CD4-positive, alpha-beta memory T cell (primary cell): ENCODE measurements around the gene SEC62. TPM values are rescaled to one million over a fixed set of nuclear protein-coding genes. Genes with fewer than 3 reads are reported as not detected.

Source experiments
- CTCF ChIA-PET: fragments of 350-600 bp; sonication (Branson Sonifier 250); formaldehyde crosslinking; loops from one replicate; lab custom pipeline; 2021; ENCODE audit warnings: inconsistent platforms; ENCODE audit not compliant: partially characterized antibody; lab: Charles Lee
- POLR2A ChIA-PET: fragments of 350-600 bp; sonication (Branson Sonifier 250); formaldehyde crosslinking; loops from one replicate; lab custom pipeline; 2021; ENCODE audit not compliant: partially characterized antibody; lab: Charles Lee
- DNase-seq, 5 donors: peaks; one replicate each; pipeline versions ENCODE4 v3.0.0 to v3.0.0-alpha.2; 2020 to 2022; ENCODE audit warnings: mixed read lengths in 1 of 5
- H3K27ac ChIP-seq: one replicate; pipeline ENCODE4 v1.7.0; 2013; ENCODE audit warnings: low read depth, low read length
- H3K27me3 ChIP-seq: 2 replicates; pipeline ENCODE4 v1.7.0; 2013; ENCODE audit warnings: mild to moderate bottlenecking, low read length, moderate library complexity; ENCODE audit not compliant: insufficient read depth
- H3K36me3 ChIP-seq: 2 replicates; pipeline ENCODE4 v1.7.0; 2013; ENCODE audit warnings: mild to moderate bottlenecking, low read length, moderate library complexity; ENCODE audit not compliant: insufficient read depth
- H3K4me1 ChIP-seq: 2 replicates; pipeline ENCODE4 v1.7.0; 2013; ENCODE audit warnings: mild to moderate bottlenecking, low read length, moderate library complexity; ENCODE audit not compliant: insufficient read depth
- H3K4me3 ChIP-seq, 2 donors: one replicate each; pipeline ENCODE4 v1.7.0; 2013; ENCODE audit warnings: low read length in 2 of 2, mild to moderate bottlenecking in 1 of 2
- H3K9me3 ChIP-seq, 2 donors: one replicate each; pipeline ENCODE4 v1.7.0; 2013; ENCODE audit warnings: low read length in 2 of 2, control low read depth in 1 of 2; ENCODE audit not compliant: control insufficient read depth in 1 of 2
- H3K27ac Mint-ChIP-seq, 7 donors: one replicate each; pipeline ENCODE4 v1.8.0; 2020 to 2021; ENCODE audit warnings: mixed read lengths in 7 of 7, mild to moderate bottlenecking in 6 of 7, inconsistent platforms in 3 of 7, moderate library complexity in 3 of 7
- H3K27me3 Mint-ChIP-seq, 2 donors: one replicate each; pipeline ENCODE4 v1.8.0; 2020 to 2021; ENCODE audit warnings: mixed read lengths in 2 of 2
- H3K36me3 Mint-ChIP-seq, 2 donors: one replicate each; pipeline ENCODE4 v1.8.0; 2020 to 2021; ENCODE audit warnings: mixed read lengths in 2 of 2, inconsistent platforms in 1 of 2, mild to moderate bottlenecking in 1 of 2
- H3K4me1 Mint-ChIP-seq, 4 donors: one replicate each; pipeline ENCODE4 v1.8.0; 2020 to 2021; ENCODE audit warnings: mixed read lengths in 4 of 4, mild to moderate bottlenecking in 1 of 4
- H3K4me3 Mint-ChIP-seq, 8 donors: one replicate each; pipeline ENCODE4 v1.8.0; 2020 to 2021; ENCODE audit warnings: mixed read lengths in 8 of 8, mild to moderate bottlenecking in 7 of 8, moderate library complexity in 6 of 8, inconsistent platforms in 3 of 8
- H3K9me3 Mint-ChIP-seq, 8 donors: one replicate each; pipeline ENCODE4 v1.8.0; 2020 to 2021; ENCODE audit warnings: mixed read lengths in 8 of 8, mild to moderate bottlenecking in 5 of 8, inconsistent platforms in 3 of 8, moderate library complexity in 1 of 8
- intact Hi-C: fragments of 100-400 bp; cut with micrococcal nuclease; formaldehyde crosslinking; loops from one replicate; pipeline ENCODE4 v1.15.1; 2023
- polyA plus RNA-seq, 2 donors: library from polyadenylated mRNA; unstranded; fragments of 300-500 nt; fragmentation: Illumina TruSeq; gene quantifications; one replicate each; pipeline ENCODE4 v1.2.3, GENCODE V29; 2021
- total RNA-seq, 2 experiments: library from RNA; stranded (reverse); gene quantifications; one replicate each; pipeline ENCODE4 v1.2.3, GENCODE V29; 2021

Gene SEC62
- total and polyA plus RNA-seq, 4 experiments from 2014 or later = 127 to 180 (median 144) TPM

DNA sequence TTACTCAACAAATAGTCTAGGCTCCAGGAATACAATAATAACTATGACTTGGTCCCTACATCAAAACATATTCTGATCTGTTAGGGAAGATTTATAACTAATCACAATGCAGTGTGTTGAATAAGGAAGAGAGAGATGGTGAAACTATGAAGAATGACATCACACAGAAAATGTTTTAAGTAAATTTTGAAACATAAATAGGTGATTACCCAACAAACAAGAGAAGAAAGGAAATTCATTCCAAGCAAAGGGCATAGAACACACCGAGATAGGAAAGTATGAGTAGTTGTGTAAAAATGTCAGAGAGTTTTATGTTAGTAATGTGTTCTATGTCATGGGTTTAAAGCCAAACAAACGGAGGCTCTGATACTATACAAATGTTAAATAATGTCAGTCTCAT, 13.4 kb downstream of the SEC62 start:
- ChIA-PET CTCF (no interaction called here), POLR2A (interaction anchor here (4.3 kb wide), 1 partner anchor 13 kb away, joined by 30 read pairs; the partner anchor contains the start of gene SEC62)
- no peaks in the 10 kb centered on the region for H3K27me3 ChIP-seq
- Mint-ChIP-seq H3K4me1 (peaks cover 0 to 5% (median 5%) of the 10 kb centered on the region in 4 donors), H3K27me3 (no peaks in the 10 kb centered on the region), H3K27ac (peak overlapping the region in 2 of 7 donors; percentile 10 to 75), H3K9me3 (no peaks in the 10 kb centered on the region), H3K4me3 (no peak overlapping the region), H3K36me3 (peaks cover 56 to 72% of the 10 kb centered on the region in 2 donors)
- H3K9me3 ChIP-seq = no peaks in the 10 kb centered on the region
- H3K27ac ChIP-seq = no peak overlapping the region
- H3K36me3 ChIP-seq = peaks cover 68% of the 10 kb centered on the region
- intact Hi-C loops = no loop called here
- no peak for DNase-seq
- no peak overlapping the region for H3K4me3 ChIP-seq
- no peaks in the 10 kb centered on the region for H3K4me1 ChIP-seq

DNA sequence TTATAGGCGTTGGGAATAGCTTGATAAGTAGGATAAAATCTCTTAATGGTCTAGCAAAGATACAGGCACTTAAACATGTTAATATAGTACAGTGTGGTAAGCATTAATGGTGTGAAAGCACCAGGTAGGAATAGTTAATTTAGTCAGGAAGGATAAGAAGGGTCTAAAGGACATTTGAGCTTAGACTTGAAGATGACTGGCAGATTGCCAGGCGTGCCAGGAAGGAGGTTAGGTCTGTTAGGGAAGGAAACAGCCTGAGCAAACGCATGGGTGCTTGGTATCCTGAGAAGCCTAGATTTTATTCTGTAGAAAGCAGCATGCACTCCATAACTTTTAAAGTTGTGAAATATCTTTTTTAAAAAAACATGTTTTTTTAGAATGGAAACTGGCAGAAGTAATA, 17.7 kb downstream of the SEC62 start:
- Histone ChIP-seq H3K4me3 (no peak overlapping the region), H3K9me3 (no peaks in the 10 kb centered on the region), H3K27ac (no peak overlapping the region), H3K4me1 (no peaks in the 10 kb centered on the region), H3K27me3 (no peaks in the 10 kb centered on the region), H3K36me3 (peaks cover 70% of the 10 kb centered on the region)
- intact Hi-C loops = no loop called here
- CTCF ChIA-PET = no interaction called here
- POLR2A ChIA-PET = interaction anchor here (1.0 to 1.5 kb wide), 3 partner anchors 17 to 221 kb away, joined by 3 to 5 read pairs (median 4); no protein-coding TSS in a partner anchor
- DNase-seq = no peak
- H3K36me3 Mint-ChIP-seq = peaks cover 58 to 81% of the 10 kb centered on the region in 2 donors
- H3K27ac Mint-ChIP-seq = peak overlapping the region in 2 of 7 donors; percentile 13 to 62
- H3K27me3 Mint-ChIP-seq = no peaks in the 10 kb centered on the region
- H3K4me1 Mint-ChIP-seq = peaks cover 0 to 5% (median 3%) of the 10 kb centered on the region in 4 donors
- no peaks in the 10 kb centered on the region for H3K9me3 Mint-ChIP-seq
- no peak overlapping the region for H3K4me3 Mint-ChIP-seq

DNA sequence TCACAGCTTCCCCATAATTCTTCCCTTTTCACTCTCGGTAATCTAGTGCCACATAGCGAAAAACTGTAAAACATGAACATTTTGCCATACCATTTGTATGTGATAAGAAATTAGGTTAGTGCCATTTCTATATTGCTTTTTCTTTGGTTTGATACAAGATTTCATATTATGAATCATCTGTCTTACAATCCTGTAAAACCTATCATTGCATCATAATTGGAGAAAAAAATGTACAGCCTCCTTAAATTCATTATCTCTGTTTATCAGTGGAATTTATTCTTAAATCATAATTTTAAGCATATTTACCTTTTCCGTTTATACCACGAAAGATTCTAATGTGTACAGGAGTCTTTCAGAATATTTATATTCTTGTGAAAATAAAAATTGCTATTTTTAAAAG, 23.8 kb downstream of the SEC62 start:
- peak overlapping the region in 1 of 7 donors; percentile 31 for H3K27ac Mint-ChIP-seq
- no peak for DNase-seq
- no peak overlapping the region for H3K27ac ChIP-seq
- no peaks in the 10 kb centered on the region for H3K9me3 Mint-ChIP-seq
- no peaks in the 10 kb centered on the region for H3K27me3 Mint-ChIP-seq
- peaks cover 31% of the 10 kb centered on the region for H3K36me3 ChIP-seq
- intact Hi-C loops = no loop called here
- no peak overlapping the region for H3K4me3 Mint-ChIP-seq
- H3K27me3 ChIP-seq = no peaks in the 10 kb centered on the region
- H3K4me3 ChIP-seq = no peak overlapping the region
- H3K36me3 Mint-ChIP-seq = peaks cover 26 to 64% of the 10 kb centered on the region in 2 donors
- H3K9me3 ChIP-seq = no peaks in the 10 kb centered on the region
- H3K4me1 ChIP-seq = no peaks in the 10 kb centered on the region
- ChIA-PET CTCF (no interaction called here), POLR2A (interaction anchor here (0.6 to 0.9 kb wide), 2 partner anchors 24 to 49 kb away, joined by 3 read pairs; partner anchors contain the start of gene SEC62)
- peaks cover 0 to 1% (median 0%) of the 10 kb centered on the region in 4 donors for H3K4me1 Mint-ChIP-seq

DNA sequence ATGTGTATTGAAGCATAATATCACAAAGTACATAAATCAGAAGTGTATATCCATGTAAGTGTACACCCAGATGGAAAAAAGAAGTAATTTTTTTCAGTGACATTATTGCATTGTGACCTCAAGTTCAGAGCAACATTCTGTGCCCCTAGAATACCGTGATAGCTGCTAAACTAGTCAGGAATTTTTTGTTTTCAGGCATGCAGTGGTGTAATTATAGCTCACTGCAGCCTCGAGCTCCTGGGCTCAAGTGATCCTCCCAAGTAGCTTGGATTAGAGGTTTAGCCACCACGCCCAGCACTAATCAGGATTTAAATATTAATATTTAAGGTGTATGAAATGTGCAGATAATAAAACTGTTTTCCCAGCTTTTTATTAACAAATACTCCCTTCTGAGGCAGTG, 25.5 kb downstream of the SEC62 start:
- H3K27ac Mint-ChIP-seq = no peak overlapping the region
- H3K36me3 ChIP-seq = peaks cover 18% of the 10 kb centered on the region
- H3K27ac ChIP-seq = no peak overlapping the region
- no peaks in the 10 kb centered on the region for H3K9me3 ChIP-seq
- intact Hi-C loops = no loop called here
- H3K36me3 Mint-ChIP-seq = peaks cover 30 to 59% of the 10 kb centered on the region in 2 donors
- no peaks in the 10 kb centered on the region for H3K27me3 Mint-ChIP-seq
- H3K9me3 Mint-ChIP-seq = no peaks in the 10 kb centered on the region
- no peak overlapping the region for H3K4me3 Mint-ChIP-seq
- H3K27me3 ChIP-seq = no peaks in the 10 kb centered on the region
- peaks cover 0 to 1% (median 0%) of the 10 kb centered on the region in 4 donors for H3K4me1 Mint-ChIP-seq
- H3K4me1 ChIP-seq = no peaks in the 10 kb centered on the region
- ChIA-PET POLR2A (interaction anchor here (0.9 kb wide), 1 partner anchor 25 kb away, joined by 4 read pairs; the partner anchor contains the start of gene SEC62), CTCF (interaction anchor here (0.7 kb wide), 1 partner anchor 25 kb away, joined by 3 read pairs; no protein-coding TSS in a partner anchor)
- DNase-seq = no peak
- H3K4me3 ChIP-seq = no peak overlapping the region

DNA sequence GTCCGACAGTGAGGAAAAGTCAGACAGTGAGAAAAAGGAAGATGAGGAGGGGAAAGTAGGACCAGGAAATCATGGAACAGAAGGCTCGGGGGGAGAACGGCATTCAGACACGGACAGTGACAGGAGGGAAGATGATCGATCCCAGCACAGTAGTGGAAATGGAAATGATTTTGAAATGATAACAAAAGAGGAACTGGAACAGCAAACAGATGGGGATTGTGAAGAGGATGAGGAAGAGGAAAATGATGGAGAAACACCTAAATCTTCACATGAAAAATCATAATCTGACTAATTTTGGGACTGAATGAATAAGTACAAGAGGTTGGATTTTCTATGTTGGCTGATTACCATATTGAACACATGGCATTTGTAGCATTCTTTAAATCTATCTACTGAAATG, 26.2 kb downstream of the SEC62 start:
- peaks cover 30 to 54% of the 10 kb centered on the region in 2 donors for H3K36me3 Mint-ChIP-seq
- intact Hi-C loops = no loop called here
- CTCF ChIA-PET = no interaction called here

DNA sequence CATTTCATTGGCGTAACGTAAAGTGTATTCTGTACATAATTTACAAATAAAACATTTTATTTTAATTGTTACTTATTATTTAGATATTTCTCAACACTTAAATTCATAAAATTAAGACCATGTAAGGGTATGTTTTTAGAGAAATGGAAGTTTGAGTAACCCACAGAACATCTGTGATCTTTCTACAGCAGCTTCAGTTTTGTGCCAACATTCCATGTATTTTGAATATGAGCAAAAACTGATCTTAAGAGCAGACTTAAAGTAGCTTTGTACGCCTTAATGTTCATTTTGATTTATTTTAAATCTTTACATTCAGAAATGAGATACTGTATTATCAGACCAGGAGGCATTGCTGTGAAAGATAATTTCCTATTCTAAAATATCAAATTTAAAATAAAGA, 27.2 kb downstream of the SEC62 start:
- Histone ChIP-seq H3K27ac (no peak overlapping the region), H3K36me3 (peaks cover 13% of the 10 kb centered on the region), H3K27me3 (no peaks in the 10 kb centered on the region), H3K4me3 (no peak overlapping the region), H3K4me1 (no peaks in the 10 kb centered on the region), H3K9me3 (no peaks in the 10 kb centered on the region)
- H3K27ac Mint-ChIP-seq = no peak overlapping the region
- H3K9me3 Mint-ChIP-seq = no peaks in the 10 kb centered on the region
- H3K4me3 Mint-ChIP-seq = no peak overlapping the region
- ChIA-PET POLR2A (no interaction called here), CTCF (no interaction called here)
- peaks cover 0 to 4% (median 1%) of the 10 kb centered on the region in 4 donors for H3K4me1 Mint-ChIP-seq
- intact Hi-C loops = no loop called here
- no peak for DNase-seq
- peaks cover 28 to 50% of the 10 kb centered on the region in 2 donors for H3K36me3 Mint-ChIP-seq
- no peaks in the 10 kb centered on the region for H3K27me3 Mint-ChIP-seq

More for the DNA sequence above, 26.2 kb downstream of the SEC62 start:
- H3K4me1 ChIP-seq = no peaks in the 10 kb centered on the region
- H3K9me3 ChIP-seq = no peaks in the 10 kb centered on the region
- peaks cover 0 to 1% (median 0%) of the 10 kb centered on the region in 4 donors for H3K4me1 Mint-ChIP-seq
- DNase-seq = no peak
- no peaks in the 10 kb centered on the region for H3K27me3 ChIP-seq
- no peaks in the 10 kb centered on the region for H3K9me3 Mint-ChIP-seq
- peak overlapping the region in 3 of 7 donors; percentile 10 to 65 (median 29) for H3K27ac Mint-ChIP-seq
- no peaks in the 10 kb centered on the region for H3K27me3 Mint-ChIP-seq
- no peak overlapping the region for H3K4me3 Mint-ChIP-seq
- no peak overlapping the region for H3K4me3 ChIP-seq
- H3K36me3 ChIP-seq = peaks cover 13% of the 10 kb centered on the region
- POLR2A ChIA-PET = interaction anchor here (0.6 to 0.9 kb wide), 2 partner anchors 26 to 220 kb away, joined by 4 to 5 read pairs; partner anchors contain the start of gene SEC62
- H3K27ac ChIP-seq = no peak overlapping the region

DNA sequence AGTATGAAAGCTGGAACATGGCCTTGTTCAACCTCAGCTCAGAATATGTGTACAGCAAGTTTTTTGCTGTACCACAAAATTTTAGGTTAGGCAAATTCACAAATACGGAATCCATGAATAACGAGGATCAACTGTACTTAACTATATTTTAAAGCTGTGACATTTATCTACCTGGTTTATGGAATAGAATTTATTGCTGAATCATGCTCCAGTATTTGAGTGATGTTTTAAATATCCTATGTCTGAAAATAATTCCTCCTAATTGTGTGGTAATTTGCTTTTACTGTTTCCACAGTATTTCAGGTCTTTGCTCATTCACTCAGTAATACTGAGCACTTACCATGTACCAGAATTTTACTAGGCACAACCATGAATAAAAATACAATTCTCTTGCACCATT, 29.5 kb downstream of the SEC62 start:
- Histone ChIP-seq H3K9me3 (no peaks in the 10 kb centered on the region), H3K36me3 (peaks cover 13% of the 10 kb centered on the region), H3K27me3 (no peaks in the 10 kb centered on the region), H3K27ac (no peak overlapping the region), H3K4me3 (no peak overlapping the region), H3K4me1 (no peaks in the 10 kb centered on the region)
- DNase-seq = no peak
- peaks cover 34 to 37% of the 10 kb centered on the region in 2 donors for H3K36me3 Mint-ChIP-seq
- CTCF ChIA-PET = no interaction called here
- H3K4me3 Mint-ChIP-seq = no peak overlapping the region
- no peaks in the 10 kb centered on the region for H3K27me3 Mint-ChIP-seq
- POLR2A ChIA-PET = interaction anchor here (0.9 kb wide), 1 partner anchor 29 kb away, joined by 4 read pairs; the partner anchor contains the start of gene SEC62
- H3K9me3 Mint-ChIP-seq = no peaks in the 10 kb centered on the region
- intact Hi-C loops = no loop called here
- H3K4me1 Mint-ChIP-seq = peaks cover 0 to 4% (median 1%) of the 10 kb centered on the region in 4 donors
- no peak overlapping the region for H3K27ac Mint-ChIP-seq
